IMR-90 (cell line): ENCODE measurements around the gene RIC8A. TPM values are rescaled to one million over a fixed set of nuclear protein-coding genes. Genes with fewer than 3 reads are reported as not detected.

Experiments
- ATAC-seq: fragments of 200-7000 bp; cut with Tn5 transposase; 2 replicates; pipeline ENCODE4 v1.9.1; 2020; ENCODE audit warnings: low read depth, mild to moderate bottlenecking, moderate library complexity
- BruUV-seq: library from RNA; stranded (reverse); fragments of 400-500 nt; replicated peaks from 2 replicates; lab custom pipeline; 2021; lab: Mats Ljungman, UMichigan
- CTCF ChIA-PET: fragments of 300-600 bp; formaldehyde crosslinking; extraction: SDS; loops from one replicate; lab custom pipeline; 2021; ENCODE audit warnings: antibody characterized with exemption; lab: Yijun Ruan, JAX
- POLR2A ChIA-PET: fragments of 300-600 bp; sonication (Branson Sonifier 250); formaldehyde crosslinking; loops from one replicate; lab custom pipeline; 2022; ENCODE audit warnings: antibody characterized with exemption; ENCODE audit not compliant: unreplicated experiment; lab: Charles Lee
- DNase-seq: peaks from one replicate; pipeline ENCODE4 v3.0.0; 2013
- H2AFZ ChIP-seq: replicated peaks from 2 replicates; pipeline ENCODE3; 2013; ENCODE audit warnings: low read length, mild to moderate bottlenecking; ENCODE audit not compliant: poor library complexity
- H2AK5ac ChIP-seq: 2 replicates; pipeline ENCODE4 v1.6.1; 2013; ENCODE audit warnings: low read depth, low read length, inconsistent platforms
- H2AK9ac ChIP-seq: replicated peaks from 2 replicates; pipeline ENCODE3; 2013; ENCODE audit warnings: mild to moderate bottlenecking, low read depth, low read length, moderate library complexity; ENCODE audit not compliant: poor library complexity
- H2BK120ac ChIP-seq: 2 replicates; pipeline ENCODE4 v1.6.1; 2013; ENCODE audit warnings: low read depth, low read length, inconsistent platforms
- H2BK15ac ChIP-seq: 3 replicates; pipeline ENCODE4 v1.6.1; 2013; ENCODE audit warnings: low read depth, low read length, inconsistent platforms
- H2BK20ac ChIP-seq: 2 replicates; pipeline ENCODE4 v1.6.1; 2013; ENCODE audit warnings: low read depth, mild to moderate bottlenecking, inconsistent platforms, low read length, moderate library complexity
- H2BK5ac ChIP-seq: 2 replicates; pipeline ENCODE4 v1.6.1; 2013; ENCODE audit warnings: mild to moderate bottlenecking, low read depth, low read length, inconsistent platforms; ENCODE audit not compliant: poor library complexity, severe bottlenecking
- H3K14ac ChIP-seq: replicated peaks from 2 replicates; pipeline ENCODE4 v1.6.1; 2013; ENCODE audit warnings: low read depth, low read length, inconsistent platforms
- H3K18ac ChIP-seq: 2 replicates; pipeline ENCODE4 v1.6.1; 2013; ENCODE audit warnings: low read depth, low read length, control low read depth
- H3K23ac ChIP-seq: 2 replicates; pipeline ENCODE4 v1.6.1; 2013; ENCODE audit warnings: low read depth, low read length, inconsistent platforms
- H3K27ac ChIP-seq: 2 replicates; pipeline ENCODE4 v1.5.1; 2013; ENCODE audit warnings: mild to moderate bottlenecking, control low read depth, low read length; ENCODE audit not compliant: insufficient read depth
- H3K27me3 ChIP-seq: 2 replicates; pipeline ENCODE4 v1.6.1; 2013; ENCODE audit warnings: low read length; ENCODE audit not compliant: control insufficient read depth, insufficient read depth
- H3K36me3 ChIP-seq: 2 replicates; pipeline ENCODE4 v1.6.1; 2013; ENCODE audit warnings: low read length, mixed read lengths; ENCODE audit not compliant: control insufficient read depth, insufficient read depth
- H3K4ac ChIP-seq: 2 replicates; pipeline ENCODE4 v1.6.1; 2013; ENCODE audit warnings: low read depth, low read length, inconsistent platforms
- H3K4me1 ChIP-seq: 2 replicates; pipeline ENCODE4 v1.6.1; 2013; ENCODE audit warnings: low read length, mixed read lengths; ENCODE audit not compliant: control insufficient read depth, insufficient read depth
- H3K4me2 ChIP-seq: 2 replicates; pipeline ENCODE4 v1.6.1; 2013; ENCODE audit warnings: low read depth, mild to moderate bottlenecking, control low read depth, low read length, moderate library complexity
- H3K4me3 ChIP-seq: 2 replicates; pipeline ENCODE4 v1.5.1; 2013; ENCODE audit warnings: low read depth, mild to moderate bottlenecking, control low read depth, low read length, moderate library complexity; ENCODE audit not compliant: insufficient read depth
- H3K56ac ChIP-seq: 2 replicates; pipeline ENCODE4 v1.6.1; 2013; ENCODE audit warnings: low read length, inconsistent platforms; ENCODE audit not compliant: insufficient read depth; ENCODE audit errors: extremely low read depth
- H3K79me1 ChIP-seq, 2 experiments: 2 replicates each; pipeline ENCODE4 v1.6.1; 2013; ENCODE audit warnings: low read length in 2 of 2, inconsistent platforms in 1 of 2, low read depth in 1 of 2
- H3K9ac ChIP-seq: 2 replicates; pipeline ENCODE4 v1.6.1; 2013; ENCODE audit warnings: low read depth, low read length, control low read depth
- H3K9me1 ChIP-seq: 2 replicates; pipeline ENCODE4 v1.6.1; 2013; ENCODE audit warnings: low read length, inconsistent platforms; ENCODE audit not compliant: insufficient read depth
- H3K9me3 ChIP-seq: 2 replicates; pipeline ENCODE4 v1.6.1; 2013; ENCODE audit warnings: low read length; ENCODE audit not compliant: control insufficient read depth, insufficient read depth
- H4K20me1 ChIP-seq: 2 replicates; pipeline ENCODE4 v1.6.1; 2013; ENCODE audit warnings: low read length, inconsistent platforms; ENCODE audit not compliant: insufficient read depth
- H4K5ac ChIP-seq: 2 replicates; pipeline ENCODE4 v1.6.1; 2013; ENCODE audit warnings: mild to moderate bottlenecking, low read depth, low read length, control low read depth
- H4K8ac ChIP-seq, 2 experiments: 2 replicates each; pipeline ENCODE4 v1.6.1; 2013; ENCODE audit warnings: low read depth in 2 of 2, low read length in 2 of 2, control low read depth in 1 of 2, inconsistent platforms in 1 of 2
- H4K91ac ChIP-seq: 2 replicates; pipeline ENCODE4 v1.6.1; 2013; ENCODE audit warnings: low read depth, low read length, inconsistent platforms; ENCODE audit not compliant: insufficient read depth
- BHLHE40 ChIP-seq: fragments of 150-350 bp; IDR thresholded peaks from 2 replicates; pipeline ENCODE4 v1.6.1; 2016; ENCODE audit warnings: mild to moderate bottlenecking, low read depth, low read length
- CEBPB ChIP-seq: IDR thresholded peaks from 2 replicates; pipeline ENCODE4 v1.6.1; 2012; ENCODE audit warnings: low read depth, low read length, improper control_type of control experiment
- CHD1 ChIP-seq: IDR thresholded peaks from 2 replicates; pipeline ENCODE4 v1.6.1; 2012; ENCODE audit warnings: low read depth, low read length, improper control_type of control experiment
- FOS ChIP-seq: fragments of 150-350 bp; IDR thresholded peaks from 2 replicates; pipeline ENCODE4 v1.6.1; 2016; ENCODE audit warnings: low read depth, low read length
- MAZ ChIP-seq: IDR thresholded peaks from 2 replicates; pipeline ENCODE4 v1.6.1; 2012; ENCODE audit warnings: low read depth, mild to moderate bottlenecking, low read length, improper control_type of control experiment, moderate library complexity, borderline replicate concordance
- MXI1 ChIP-seq: IDR thresholded peaks from 2 replicates; pipeline ENCODE4 v1.6.1; 2012; ENCODE audit warnings: low read depth, mild to moderate bottlenecking, low read length, moderate library complexity, borderline replicate concordance
- POLR2A ChIP-seq: IDR thresholded peaks from 2 replicates; pipeline ENCODE4 v1.6.1; 2012; ENCODE audit warnings: mild to moderate bottlenecking, low read depth, low read length
- RCOR1 ChIP-seq: IDR thresholded peaks from 2 replicates; pipeline ENCODE4 v1.6.1; 2012; ENCODE audit warnings: mild to moderate bottlenecking, low read length, improper control_type of control experiment; ENCODE audit not compliant: insufficient replicate concordance
- RFX5 ChIP-seq: IDR thresholded peaks from 2 replicates; pipeline ENCODE4 v1.8.0; 2012; ENCODE audit warnings: low read depth, mild to moderate bottlenecking, low read length, moderate library complexity
- SMC3 ChIP-seq: fragments of 150-350 bp; IDR thresholded peaks from 2 replicates; pipeline ENCODE4 v1.6.1; 2016; ENCODE audit warnings: low read depth, mild to moderate bottlenecking, antibody characterized with exemption, low read length, moderate library complexity
- WGBS, 2 experiments: methylation state at CpG; one replicate each; pipeline versions ENCODE4 v1.1.5 to v1.1.7; 2013; ENCODE audit warnings: missing lambda C conversion rate in 2 of 2; ENCODE audit not compliant: insufficient read length in 1 of 2; ENCODE audit errors: extremely low coverage in 2 of 2; 5-methylcytosine and 5-hydroxymethylcytosine counted together
- dilution Hi-C: fragments of 300-500 bp; cut with HindIII; formaldehyde crosslinking; loops from one replicate; pipeline ENCODE4 v1.14.3; 2018; ENCODE audit warnings: low sequenced_read_pairs; ENCODE audit not compliant: unreplicated experiment
- in situ Hi-C: fragments of 300-500 bp; cut with MboI; formaldehyde crosslinking; loops from 3 replicates; pipeline ENCODE4 v1.14.3; 2019; ENCODE audit warnings: low sequenced_read_pairs, inconsistent platforms, mixed read lengths
- intact Hi-C: fragments of 100-400 bp; cut with micrococcal nuclease; formaldehyde crosslinking; loops from 2 replicates; pipeline ENCODE4 v1.10.0; 2022
- polyA plus RNA-seq, 3 experiments: library from polyadenylated mRNA; depleted of rRNA; stranded (reverse); fragments of >200 nt; gene quantifications; 2 replicates each; pipeline ENCODE4 v1.2.3, GENCODE V29; 2012; ENCODE audit warnings: low replicate concordance in 1 of 3
- total RNA-seq: library from RNA; depleted of rRNA; stranded (reverse); fragments of >200 nt; gene quantifications from 2 replicates; pipeline ENCODE4 v1.2.3, GENCODE V29; 2012
- TF ChIP-seq, protein P1 (sequence below): conservative IDR thresholded peaks from 2 replicates; pipeline ENCODE4 v1.5.1; 2012; ENCODE audit warnings: mild to moderate bottlenecking, low read depth, low read length, improper control_type of control experiment
- TF ChIP-seq, protein P2 (sequence below): fragments of 150-350 bp; IDR thresholded peaks from 2 replicates; pipeline ENCODE4 v1.6.1; 2017; ENCODE audit warnings: mild to moderate bottlenecking, antibody characterized with exemption, low read length, low read depth
- TF ChIP-seq, protein P3 (sequence below): fragments of 150-350 bp; IDR thresholded peaks from 2 replicates; pipeline ENCODE4 v1.6.1; 2016; ENCODE audit warnings: low read depth, mild to moderate bottlenecking, low read length, moderate library complexity, borderline replicate concordance

Gene RIC8A
- total and polyA plus RNA-seq, 2 of the 4 experiments (the other 2 are of a cell fraction): 129 to 188 TPM

DNA sequence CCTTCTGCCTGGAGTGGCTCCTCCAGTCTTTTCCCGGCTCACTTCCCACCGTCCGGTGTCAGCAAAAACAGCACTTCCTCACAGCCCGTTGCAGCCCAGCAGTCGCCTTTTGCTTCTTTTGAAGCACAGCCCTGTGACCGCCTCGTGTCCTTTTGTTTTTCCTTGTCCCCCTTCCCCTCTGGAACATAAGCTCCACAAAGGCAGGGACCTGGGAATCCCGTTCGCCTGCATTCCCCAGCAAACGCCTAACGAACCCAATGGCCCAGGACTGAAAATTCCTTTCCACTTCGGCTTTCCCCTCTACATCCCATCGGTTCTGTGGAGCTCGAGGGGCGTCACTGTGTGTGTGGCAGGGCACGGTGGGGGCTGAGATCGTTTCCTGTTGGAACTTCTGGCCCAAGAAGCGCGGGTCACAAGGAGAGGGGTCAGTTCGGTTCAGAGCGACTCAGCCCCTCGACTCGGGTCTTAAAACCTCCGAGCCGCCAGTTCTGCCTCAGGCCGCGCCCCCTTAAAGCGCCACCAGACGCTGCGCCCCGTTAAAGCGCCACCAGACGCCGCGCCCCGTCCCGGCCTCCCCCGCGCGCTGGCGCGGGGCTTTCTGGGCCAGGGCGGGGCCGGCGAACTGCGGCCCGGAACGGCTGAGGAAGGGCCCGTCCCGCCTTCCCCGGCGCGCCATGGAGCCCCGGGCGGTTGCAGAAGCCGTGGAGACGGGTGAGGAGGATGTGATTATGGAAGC is 841 bp downstream of the RIC8A start:
- peak; percentile 68 for ATAC-seq
- peak overlapping the region; percentile 12; the same call in 1 of the 3 replicates for H2BK15ac ChIP-seq
- H2BK120ac ChIP-seq: peak overlapping the region; percentile 48; the same call in 1 of the 2 replicates
- H3K4me3 ChIP-seq: peak overlapping the region; percentile 70
- CTCF ChIA-PET: no interaction called here
- peak overlapping the region; percentile 84 for H3K18ac ChIP-seq
- H3K27me3 ChIP-seq: no peaks in the 10 kb centered on the region
- H2AFZ ChIP-seq: peak overlapping the region; percentile 91
- dilution Hi-C loops: no loop called here
- in situ Hi-C loops: no loop called here
- H3K23ac ChIP-seq: peak overlapping the region; percentile 98
- peak overlapping the region; percentile 97 for H2AK5ac ChIP-seq
- H3K4me1 ChIP-seq: peaks cover 25% of the 10 kb centered on the region
- H3K9me3 ChIP-seq: no peaks in the 10 kb centered on the region
- intact Hi-C loops: loop anchor here (5.0 kb wide), 3 partner anchors 99 to 309 kb away; partner anchors contain the start of gene IFITM2
- H3K9ac ChIP-seq: peak overlapping the region; percentile 92
- H2BK20ac ChIP-seq: no peak overlapping the region
- H3K4ac ChIP-seq: peak overlapping the region; percentile 99
- H2AK9ac ChIP-seq: peak overlapping the region; percentile 99
- H3K9me1 ChIP-seq: peaks cover 32% of the 10 kb centered on the region
- peak overlapping the region; percentile 97 for H2BK5ac ChIP-seq
- H4K5ac ChIP-seq: peak overlapping the region; percentile 56
- H3K27ac ChIP-seq: peak overlapping the region; percentile 88
- peaks cover 50 to 87% of the 10 kb centered on the region in 2 experiments for H3K79me1 ChIP-seq
- peak overlapping the region; percentile 89 for H4K91ac ChIP-seq
- peak overlapping the region; percentile 84 for H3K56ac ChIP-seq
- peaks cover 86% of the 10 kb centered on the region for H4K20me1 ChIP-seq
- peak overlapping the region; percentile 99 for H3K4me2 ChIP-seq
- TF ChIP-seq MAZ (peak; percentile 70; the same call in 1 of the 2 replicates), BHLHE40 (no peak), POLR2A (peak; percentile 75), RCOR1 (no peak), CEBPB (no peak), RFX5 (no peak), MXI1 (peak; percentile 58; the same call in 1 of the 2 replicates), FOS (no peak), SMC3 (no peak), CHD1 (no peak)
- TF ChIP-seq, protein P1, sequence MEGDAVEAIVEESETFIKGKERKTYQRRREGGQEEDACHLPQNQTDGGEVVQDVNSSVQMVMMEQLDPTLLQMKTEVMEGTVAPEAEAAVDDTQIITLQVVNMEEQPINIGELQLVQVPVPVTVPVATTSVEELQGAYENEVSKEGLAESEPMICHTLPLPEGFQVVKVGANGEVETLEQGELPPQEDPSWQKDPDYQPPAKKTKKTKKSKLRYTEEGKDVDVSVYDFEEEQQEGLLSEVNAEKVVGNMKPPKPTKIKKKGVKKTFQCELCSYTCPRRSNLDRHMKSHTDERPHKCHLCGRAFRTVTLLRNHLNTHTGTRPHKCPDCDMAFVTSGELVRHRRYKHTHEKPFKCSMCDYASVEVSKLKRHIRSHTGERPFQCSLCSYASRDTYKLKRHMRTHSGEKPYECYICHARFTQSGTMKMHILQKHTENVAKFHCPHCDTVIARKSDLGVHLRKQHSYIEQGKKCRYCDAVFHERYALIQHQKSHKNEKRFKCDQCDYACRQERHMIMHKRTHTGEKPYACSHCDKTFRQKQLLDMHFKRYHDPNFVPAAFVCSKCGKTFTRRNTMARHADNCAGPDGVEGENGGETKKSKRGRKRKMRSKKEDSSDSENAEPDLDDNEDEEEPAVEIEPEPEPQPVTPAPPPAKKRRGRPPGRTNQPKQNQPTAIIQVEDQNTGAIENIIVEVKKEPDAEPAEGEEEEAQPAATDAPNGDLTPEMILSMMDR: no peak
- TF ChIP-seq, protein P2, sequence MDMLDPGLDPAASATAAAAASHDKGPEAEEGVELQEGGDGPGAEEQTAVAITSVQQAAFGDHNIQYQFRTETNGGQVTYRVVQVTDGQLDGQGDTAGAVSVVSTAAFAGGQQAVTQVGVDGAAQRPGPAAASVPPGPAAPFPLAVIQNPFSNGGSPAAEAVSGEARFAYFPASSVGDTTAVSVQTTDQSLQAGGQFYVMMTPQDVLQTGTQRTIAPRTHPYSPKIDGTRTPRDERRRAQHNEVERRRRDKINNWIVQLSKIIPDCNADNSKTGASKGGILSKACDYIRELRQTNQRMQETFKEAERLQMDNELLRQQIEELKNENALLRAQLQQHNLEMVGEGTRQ: no peak
- TF ChIP-seq, protein P3, sequence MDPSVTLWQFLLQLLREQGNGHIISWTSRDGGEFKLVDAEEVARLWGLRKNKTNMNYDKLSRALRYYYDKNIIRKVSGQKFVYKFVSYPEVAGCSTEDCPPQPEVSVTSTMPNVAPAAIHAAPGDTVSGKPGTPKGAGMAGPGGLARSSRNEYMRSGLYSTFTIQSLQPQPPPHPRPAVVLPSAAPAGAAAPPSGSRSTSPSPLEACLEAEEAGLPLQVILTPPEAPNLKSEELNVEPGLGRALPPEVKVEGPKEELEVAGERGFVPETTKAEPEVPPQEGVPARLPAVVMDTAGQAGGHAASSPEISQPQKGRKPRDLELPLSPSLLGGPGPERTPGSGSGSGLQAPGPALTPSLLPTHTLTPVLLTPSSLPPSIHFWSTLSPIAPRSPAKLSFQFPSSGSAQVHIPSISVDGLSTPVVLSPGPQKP: no peak
- H3K36me3 ChIP-seq: peaks cover 63% of the 10 kb centered on the region
- peak; percentile 63 for DNase-seq
- no TSS peak for BruUV-seq
- WGBS, 2 experiments: 1% methylated on average over 22 of the region's 57 CpGs; no CpG with 5 or more reads in 1 of the 2 experiments
- H4K8ac ChIP-seq: peak overlapping the region; percentile 90 to 95
- POLR2A ChIA-PET: no interaction called here
- peak overlapping the region; percentile 98 for H3K14ac ChIP-seq
